Stimulated activated CD4-positive, alpha-beta T cell treated with anti-CD3 and anti-CD28 coated beads, Interleukin-12 subunit alpha, Interleukin-12 subunit beta, amount 100 ng/mL, for 4 hours (primary cell): Measurements from ENCODE around the gene LRRC49.

Experiments used
- DNase-seq: peaks from one replicate; pipeline ENCODE4 v3.0.0-alpha.2; 2020

LRRC49 gene

DNA sequence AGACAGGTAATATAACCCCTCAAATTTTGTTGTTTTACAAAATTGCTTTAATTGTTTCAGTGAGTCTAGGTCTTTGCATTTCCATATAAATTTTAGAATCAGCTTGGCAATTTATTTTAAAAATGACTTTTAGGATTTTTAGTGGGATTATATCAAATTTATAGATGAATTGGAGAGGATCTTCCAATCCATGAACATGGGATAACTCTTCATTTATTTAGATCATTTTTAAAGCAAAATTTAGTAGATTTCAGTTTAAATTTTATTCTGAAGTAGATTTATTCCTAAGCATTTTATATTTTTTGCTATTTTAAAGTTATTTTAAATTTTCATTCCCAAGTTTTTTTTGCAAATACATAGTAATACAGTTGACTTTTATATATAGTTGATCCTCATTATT lies 164.5 kb downstream of the LRRC49 start:
- no peak for DNase-seq

DNA sequence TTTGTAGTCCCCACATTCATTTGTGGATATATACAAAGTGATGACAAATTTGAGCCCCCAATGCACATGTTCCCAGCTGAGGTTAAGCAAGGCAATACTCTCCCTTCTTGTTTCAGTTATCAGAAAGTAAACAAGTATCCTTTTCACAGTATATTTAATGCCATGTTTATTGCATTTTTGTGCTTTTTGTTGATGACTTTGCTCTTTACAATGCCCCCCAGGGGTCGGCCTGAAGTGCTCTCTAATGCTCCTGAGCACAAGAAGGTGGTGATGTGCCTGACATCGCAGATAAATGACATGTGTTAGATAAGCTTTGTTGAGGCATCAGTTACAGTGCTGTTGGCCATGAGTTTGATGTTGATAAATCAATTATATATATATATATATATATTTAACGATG lies 165.0 kb downstream of the LRRC49 start:
- no peak for DNase-seq

GRCh38 chr15:71060983-71061382 lies 168.4 kb downstream of the LRRC49 start:
- DNase-seq, result no peak

GRCh38 chr15:71066983-71067382 lies 174.4 kb downstream of the LRRC49 start:
- no peak for DNase-seq

- no peak for DNase-seq
Observed at GRCh38 chr15:71069693-71070092, 177.1 kb downstream of the LRRC49 start.

- no peak for DNase-seq
Observed at GRCh38 chr15:71071529-71071928, 178.9 kb downstream of the LRRC49 start.

DNA sequence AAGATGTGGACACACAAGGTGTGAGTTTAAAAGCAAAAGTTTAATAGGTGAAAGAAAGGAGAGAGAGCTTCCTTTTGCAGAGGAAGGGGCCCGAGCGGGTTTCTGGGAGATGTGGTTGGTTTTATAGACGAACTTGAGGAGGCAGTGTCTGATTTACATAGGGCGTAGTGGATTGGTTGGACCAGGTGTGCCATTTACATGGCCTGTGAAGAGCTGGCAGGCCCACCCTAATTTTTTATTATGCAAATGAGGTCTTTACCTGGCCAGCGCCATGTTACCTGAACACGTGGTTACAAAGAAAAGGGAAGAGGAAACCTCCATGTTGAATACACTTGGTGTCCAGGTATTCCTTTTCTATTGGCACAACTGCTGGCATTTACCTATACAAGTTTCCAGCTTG lies 179.8 kb downstream of the LRRC49 start:
- DNase-seq, result no peak

DNA sequence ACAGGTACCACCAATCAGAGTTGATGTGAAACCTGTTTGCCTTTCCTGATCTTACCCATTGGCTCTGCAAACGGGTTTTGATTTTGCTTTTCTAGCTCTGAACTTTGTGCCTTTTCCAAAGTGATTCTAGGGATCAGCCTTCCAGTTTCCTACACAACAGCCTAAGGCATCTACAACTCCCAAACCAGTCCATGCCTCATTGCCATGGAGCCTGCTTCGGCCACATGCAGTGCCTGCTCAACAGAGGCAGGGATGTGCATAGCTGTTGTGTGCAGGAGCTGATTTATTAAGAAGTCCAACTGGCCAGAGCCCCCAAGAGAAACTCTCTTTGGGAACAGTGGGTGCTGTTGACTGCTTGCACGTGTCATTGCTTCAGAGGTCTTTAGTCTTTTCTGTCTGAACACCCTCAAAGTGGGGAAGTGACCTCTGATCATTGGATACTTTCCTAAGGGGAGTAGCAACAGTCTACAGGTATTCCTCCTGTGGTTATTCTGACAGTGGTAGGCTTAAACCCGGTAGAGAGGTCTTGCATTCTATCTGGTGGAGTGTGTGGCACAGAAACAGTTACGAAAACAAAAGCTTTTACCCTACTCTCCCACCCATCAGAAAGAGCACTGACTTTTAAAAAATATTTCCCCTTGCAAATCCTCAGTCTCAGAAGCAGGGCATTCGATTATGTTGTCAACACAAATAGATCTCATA lies 186.0 kb downstream of the LRRC49 start:
- DNase-seq, result no peak

DNA sequence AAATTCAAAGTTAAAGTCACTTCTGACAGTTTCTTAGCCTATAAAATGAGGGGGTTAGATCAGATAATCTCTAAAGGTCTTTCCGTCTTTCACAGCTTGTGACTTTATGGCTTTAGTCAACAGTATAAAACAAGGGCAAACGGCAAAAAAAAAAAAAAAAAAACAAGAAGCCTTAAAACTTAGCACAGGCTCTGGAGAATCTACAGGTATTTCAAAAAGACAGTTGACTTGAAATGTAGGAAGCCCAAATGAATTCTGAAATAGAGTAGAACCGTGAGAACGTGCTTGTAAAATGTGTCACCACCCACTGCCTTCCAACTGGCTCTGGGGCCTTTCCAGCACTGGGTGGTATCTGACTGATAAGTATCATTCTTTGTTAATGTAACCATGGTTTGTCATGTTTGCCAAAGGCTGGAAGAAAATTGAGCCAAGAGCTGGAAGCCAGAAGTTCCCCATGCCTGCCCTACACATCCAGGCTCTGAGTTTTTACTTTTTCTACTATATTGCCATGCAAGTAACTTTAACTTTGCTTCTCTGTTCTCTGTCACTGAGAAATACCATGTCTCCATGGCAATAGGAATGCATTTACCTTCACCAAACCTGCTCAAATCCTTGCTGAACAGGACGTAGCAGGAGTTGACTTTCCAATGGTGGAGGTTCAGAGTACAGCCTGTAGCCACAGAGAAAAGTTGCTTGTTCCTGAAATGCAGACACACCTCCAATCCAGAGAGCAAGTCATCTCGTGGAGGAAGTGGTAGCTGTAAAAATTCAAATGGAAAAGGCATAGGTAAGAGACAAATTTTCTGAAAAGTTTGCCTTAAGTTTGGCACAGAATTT lies 186.8 kb downstream of the LRRC49 start:
- DNase-seq, result no peak

DNA sequence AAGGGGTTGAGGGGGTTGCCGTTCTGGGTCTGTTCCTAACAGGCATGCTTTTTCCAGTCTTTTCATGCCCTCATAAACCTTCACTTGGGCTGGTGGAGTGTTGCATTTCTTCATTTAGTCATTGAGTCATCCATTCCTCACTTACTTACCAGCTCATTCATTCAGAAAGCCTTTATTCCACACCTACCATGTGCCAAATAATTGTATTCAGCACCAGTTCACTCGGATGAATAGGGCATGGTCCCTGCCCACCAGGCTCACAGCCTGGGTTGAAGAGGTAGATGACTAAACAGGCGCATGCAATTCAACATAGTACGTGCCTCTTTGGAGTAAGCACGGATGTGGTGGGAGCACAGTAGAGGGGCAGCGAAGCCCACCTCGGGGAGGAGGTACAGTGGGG lies 187.5 kb downstream of the LRRC49 start:
- no peak for DNase-seq

- no peak for DNase-seq
Observed at GRCh38 chr15:71080705-71081104, 188.1 kb downstream of the LRRC49 start.

- no peak for DNase-seq
Observed at GRCh38 chr15:71082803-71083202, 190.2 kb downstream of the LRRC49 start.

- no peak for DNase-seq
Observed at GRCh38 chr15:71083349-71083748, 190.7 kb downstream of the LRRC49 start.

DNA sequence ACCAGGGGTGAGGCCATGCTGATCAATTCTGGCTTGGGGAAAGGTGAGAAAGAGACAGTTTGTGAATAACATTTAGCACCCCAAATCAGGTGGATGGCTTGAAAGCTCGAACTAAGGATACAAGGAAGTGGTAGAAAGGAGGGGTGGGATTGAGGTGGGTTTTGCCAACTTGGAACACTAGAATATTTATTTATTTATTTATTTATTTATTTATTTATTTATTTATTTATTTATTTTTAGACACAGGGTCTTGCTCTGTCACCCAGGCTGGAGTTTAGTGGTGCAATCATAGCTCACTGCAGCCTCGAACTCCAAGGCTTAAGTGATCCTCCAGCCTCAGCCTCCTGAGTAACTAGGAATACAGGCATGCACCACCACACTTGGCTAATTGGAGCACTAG lies 191.6 kb downstream of the LRRC49 start:
- no peak for DNase-seq

GRCh38 chr15:71085809-71086208 lies 193.2 kb downstream of the LRRC49 start:
- no peak for DNase-seq

- DNase-seq, result no peak
Observed at GRCh38 chr15:71088155-71088554, 195.5 kb downstream of the LRRC49 start.

DNA sequence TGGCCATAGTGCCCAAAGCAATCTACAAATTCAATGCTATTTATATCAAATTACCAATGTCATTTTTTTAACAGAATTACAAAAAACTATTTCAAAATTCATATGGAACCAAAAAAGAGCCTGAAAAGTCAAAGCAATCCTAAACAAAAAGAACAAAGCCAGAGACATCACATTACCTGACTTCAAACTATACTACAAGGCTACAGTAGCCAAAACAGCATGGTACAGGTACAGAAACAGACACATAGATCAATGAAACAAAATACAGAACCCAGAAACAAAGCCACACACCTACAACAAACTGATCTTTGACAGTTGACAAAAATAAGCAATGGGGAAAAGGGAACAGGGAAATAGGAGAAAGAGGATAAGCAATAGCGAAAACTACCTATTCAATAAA lies 196.1 kb downstream of the LRRC49 start:
- DNase-seq, result no peak

DNA sequence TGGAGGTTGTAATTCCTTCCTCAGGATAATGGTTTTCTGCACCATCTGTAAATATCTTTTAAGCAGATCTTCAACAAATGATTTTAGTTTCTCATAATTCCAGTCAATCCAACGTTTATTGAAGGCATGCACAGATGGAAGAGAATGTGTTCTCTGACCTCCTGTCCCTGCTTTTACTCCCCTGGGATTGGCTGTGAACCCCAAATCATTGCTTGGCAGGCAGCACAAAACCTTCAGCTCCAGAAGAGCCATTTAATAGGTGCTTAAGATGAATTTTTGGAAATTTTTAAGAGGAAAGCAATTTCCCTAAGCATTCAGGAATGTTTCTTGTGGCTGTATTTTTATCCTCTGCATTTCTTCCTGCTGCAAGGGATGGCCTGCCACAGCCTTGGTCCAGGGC lies 197.2 kb downstream of the LRRC49 start:
- DNase-seq, result no peak

GRCh38 chr15:71091601-71092000 lies 199.0 kb downstream of the LRRC49 start:
- DNase-seq, result no peak

- DNase-seq, result no peak
Observed at GRCh38 chr15:71092056-71092600, 199.5 kb downstream of the LRRC49 start.

GRCh38 chr15:71093054-71094024 lies 200.7 kb downstream of the LRRC49 start:
- no peak for DNase-seq

DNA sequence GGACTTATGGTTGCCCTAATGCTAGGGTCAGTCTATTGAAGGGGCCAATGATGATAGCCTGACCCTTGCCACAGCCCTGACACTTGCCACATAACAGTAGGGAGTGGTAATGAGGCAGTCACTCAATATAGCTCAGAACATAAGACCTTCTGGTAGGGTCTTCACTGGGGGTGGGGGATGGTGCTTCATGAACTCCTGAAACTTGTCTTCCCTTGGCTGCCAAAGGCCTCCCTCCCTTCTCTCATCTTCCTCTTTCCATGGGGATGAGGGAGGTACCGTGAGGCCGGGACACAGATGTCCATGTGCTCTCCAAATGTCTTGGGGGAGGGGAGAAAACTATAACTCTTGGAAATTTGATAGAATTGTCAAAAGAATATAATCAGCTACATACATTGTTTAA lies 201.5 kb downstream of the LRRC49 start:
- DNase-seq, result no peak

DNA sequence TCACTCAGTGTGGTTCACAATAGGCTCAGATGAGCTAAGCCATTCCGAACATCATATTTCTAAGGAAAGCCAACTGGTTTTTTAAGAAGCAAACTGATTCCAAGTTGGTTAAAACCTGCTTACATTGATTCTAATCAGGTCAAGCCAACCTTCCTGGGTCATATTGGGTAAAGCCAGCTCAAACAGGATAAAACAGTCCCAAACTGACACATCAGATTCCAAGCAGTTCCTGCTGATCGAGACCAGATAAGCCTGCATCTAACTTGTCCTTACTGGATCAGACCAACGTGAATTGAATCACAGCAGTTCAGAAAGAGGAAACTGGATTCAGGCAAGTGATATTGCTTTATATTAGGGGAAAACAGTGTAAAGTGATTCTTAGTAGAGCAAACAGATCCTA lies 204.1 kb downstream of the LRRC49 start:
- DNase-seq, result no peak
